ENCODE measurements around the gene ZNF79. TPM values are rescaled to one million over a fixed set of nuclear protein-coding genes. Genes with fewer than 3 reads are reported as not detected.

ZNF79 gene
- polyA plus RNA-seq, 1 donor: 5.7 TPM

GRCh38 chr9:127473501-127473900, 49.3 kb downstream of the ZNF79 start:
- no peak overlapping the region for H3K4me3 ChIP-seq (ENCODE audit: low read length)
- no CpG with 5 or more reads among the region's 10 CpGs for WGBS (ENCODE audit: insufficient coverage, low lambda C conversion rate)
- no peak overlapping the region for H3K27ac ChIP-seq (ENCODE audit: low read length)
- H3K4me1 ChIP-seq (ENCODE audit: control insufficient read depth, insufficient read depth, low read length): no peaks in the 10 kb centered on the region
- H3K9me3 ChIP-seq (ENCODE audit: control insufficient read depth, low read depth, low read length): no peaks in the 10 kb centered on the region
- H3K27me3 ChIP-seq (ENCODE audit: control insufficient read depth, insufficient read depth, low read length): no peaks in the 10 kb centered on the region
- peaks cover 28% of the 10 kb centered on the region for H3K36me3 ChIP-seq (ENCODE audit: control insufficient read depth, insufficient read depth, low read length)
- no peak for DNase-seq

- no peak overlapping the region for H3K4me3 ChIP-seq (ENCODE audit: low read length)
- no peaks in the 10 kb centered on the region for H3K27me3 ChIP-seq (ENCODE audit: control insufficient read depth, insufficient read depth, low read length)
- no peak overlapping the region for H3K27ac ChIP-seq (ENCODE audit: low read length)
- DNase-seq: no peak
- H3K4me1 ChIP-seq (ENCODE audit: control insufficient read depth, insufficient read depth, low read length): no peaks in the 10 kb centered on the region
- H3K36me3 ChIP-seq (ENCODE audit: control insufficient read depth, insufficient read depth, low read length): peaks cover 32% of the 10 kb centered on the region
- no peaks in the 10 kb centered on the region for H3K9me3 ChIP-seq (ENCODE audit: control insufficient read depth, low read depth, low read length)
- no CpG with 5 or more reads among the region's 4 CpGs for WGBS (ENCODE audit: insufficient coverage, low lambda C conversion rate)
Measured at GRCh38 chr9:127473932-127474331, 49.8 kb downstream of the ZNF79 start.

DNA sequence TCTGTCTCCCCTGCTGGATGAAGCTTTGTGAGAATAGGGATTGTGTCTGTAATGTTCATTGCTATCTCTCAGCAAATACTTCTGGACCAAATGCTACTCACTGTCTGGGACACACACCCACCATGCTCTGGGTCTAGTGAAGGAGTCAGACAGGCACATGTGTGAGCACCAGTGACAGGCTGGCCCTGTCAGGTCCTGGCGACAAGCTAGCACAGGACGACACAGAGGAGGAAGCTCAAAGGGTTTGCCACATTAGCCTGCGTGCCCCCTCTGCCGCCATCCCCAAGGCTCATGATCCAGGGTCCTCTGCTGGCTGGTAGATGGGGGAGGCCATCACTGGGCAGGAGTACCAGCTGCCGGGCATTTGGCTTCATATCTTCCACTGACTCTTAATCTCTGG, 50.4 kb downstream of the ZNF79 start:
- Histone ChIP-seq H3K36me3 (ENCODE audit: control insufficient read depth, insufficient read depth, low read length) (peaks cover 38% of the 10 kb centered on the region), H3K4me3 (ENCODE audit: low read length) (no peak overlapping the region), H3K9me3 (ENCODE audit: control insufficient read depth, low read depth, low read length) (no peaks in the 10 kb centered on the region), H3K27ac (ENCODE audit: low read length) (no peak overlapping the region), H3K27me3 (ENCODE audit: control insufficient read depth, insufficient read depth, low read length) (no peaks in the 10 kb centered on the region), H3K4me1 (ENCODE audit: control insufficient read depth, insufficient read depth, low read length) (no peaks in the 10 kb centered on the region)
- DNase-seq: no peak
- no CpG with 5 or more reads among the region's 5 CpGs for WGBS (ENCODE audit: insufficient coverage, low lambda C conversion rate)

DNA sequence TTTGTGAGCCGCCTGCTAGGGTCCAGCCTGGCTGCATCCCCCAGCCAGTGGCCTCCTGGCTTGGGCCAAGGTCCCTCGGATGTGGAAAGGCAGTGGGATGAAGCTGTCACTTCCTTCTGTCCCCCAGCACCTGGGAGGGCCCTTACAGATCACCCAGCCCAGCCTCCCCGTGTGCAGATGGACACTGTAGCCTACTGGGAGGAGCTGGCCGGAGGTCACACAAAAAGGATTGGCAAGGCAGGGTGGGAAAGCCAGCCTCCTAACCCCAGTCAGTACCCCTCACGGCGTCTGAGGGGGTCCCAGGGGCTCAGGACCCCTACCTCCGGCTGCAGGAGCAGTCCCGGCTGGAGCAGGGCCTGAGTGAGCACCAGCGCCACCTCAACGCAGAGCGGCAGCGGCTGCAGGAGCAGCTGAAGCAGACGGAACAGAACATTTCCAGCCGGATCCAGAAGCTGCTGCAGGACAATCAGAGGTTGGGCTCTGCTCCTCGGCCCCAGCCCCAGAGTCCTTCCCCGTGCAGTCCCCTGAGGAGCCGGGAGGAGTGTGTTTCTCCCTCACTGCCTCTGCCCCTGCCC, 55.4 kb downstream of the ZNF79 start:
- H3K9me3 ChIP-seq (ENCODE audit: control insufficient read depth, low read depth, low read length): no peaks in the 10 kb centered on the region
- no peaks in the 10 kb centered on the region for H3K4me1 ChIP-seq (ENCODE audit: control insufficient read depth, insufficient read depth, low read length)
- WGBS (ENCODE audit: insufficient coverage, low lambda C conversion rate): no CpG with 5 or more reads among the region's 17 CpGs
- no peak for DNase-seq
- peaks cover 54% of the 10 kb centered on the region for H3K36me3 ChIP-seq (ENCODE audit: control insufficient read depth, insufficient read depth, low read length)
- H3K27me3 ChIP-seq (ENCODE audit: control insufficient read depth, insufficient read depth, low read length): no peaks in the 10 kb centered on the region
- H3K27ac ChIP-seq (ENCODE audit: low read length): no peak overlapping the region
- H3K4me3 ChIP-seq (ENCODE audit: low read length): no peak overlapping the region

- no peak for DNase-seq
- Histone ChIP-seq H3K27ac (ENCODE audit: low read length) (no peak overlapping the region), H3K4me1 (ENCODE audit: control insufficient read depth, insufficient read depth, low read length) (no peaks in the 10 kb centered on the region), H3K27me3 (ENCODE audit: control insufficient read depth, insufficient read depth, low read length) (no peaks in the 10 kb centered on the region), H3K4me3 (ENCODE audit: low read length) (no peak overlapping the region), H3K36me3 (ENCODE audit: control insufficient read depth, insufficient read depth, low read length) (peaks cover 58% of the 10 kb centered on the region), H3K9me3 (ENCODE audit: control insufficient read depth, low read depth, low read length) (no peaks in the 10 kb centered on the region)
- no CpG with 5 or more reads among the region's 9 CpGs for WGBS (ENCODE audit: insufficient coverage, low lambda C conversion rate)
Measured at GRCh38 chr9:127482662-127483061, 58.5 kb downstream of the ZNF79 start.

GRCh38 chr9:127485995-127486394, 61.8 kb downstream of the ZNF79 start:
- Histone ChIP-seq H3K9me3 (ENCODE audit: control insufficient read depth, low read depth, low read length) (no peaks in the 10 kb centered on the region), H3K4me3 (ENCODE audit: low read length) (no peak overlapping the region), H3K36me3 (ENCODE audit: control insufficient read depth, insufficient read depth, low read length) (peaks cover 58% of the 10 kb centered on the region), H3K27ac (ENCODE audit: low read length) (no peak overlapping the region), H3K27me3 (ENCODE audit: control insufficient read depth, insufficient read depth, low read length) (no peaks in the 10 kb centered on the region), H3K4me1 (ENCODE audit: control insufficient read depth, insufficient read depth, low read length) (no peaks in the 10 kb centered on the region)
- DNase-seq: no peak
- WGBS (ENCODE audit: insufficient coverage, low lambda C conversion rate): no CpG with 5 or more reads among the region's 11 CpGs

DNA sequence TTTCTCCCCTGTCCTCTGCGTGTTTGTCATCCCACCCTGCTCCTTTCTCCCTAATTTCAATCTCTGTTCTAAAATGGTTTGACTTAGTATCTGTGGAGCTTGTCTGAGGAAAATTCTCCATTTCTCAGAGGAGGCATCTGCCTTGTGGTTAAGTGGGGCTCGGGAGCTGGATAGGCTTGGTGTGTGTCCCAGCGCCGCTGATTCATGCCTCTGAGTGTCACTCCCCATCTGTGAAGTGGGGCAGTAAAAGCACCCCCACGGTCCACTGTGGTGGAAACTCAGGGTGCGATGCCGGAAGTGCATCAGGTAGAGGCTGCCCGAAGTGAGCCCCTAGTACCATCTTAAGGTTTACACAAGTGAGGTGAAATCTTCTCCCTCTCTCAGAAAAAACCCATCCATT, 64.8 kb downstream of the ZNF79 start:
- no CpG with 5 or more reads among the region's 8 CpGs for WGBS (ENCODE audit: insufficient coverage, low lambda C conversion rate)
- Histone ChIP-seq H3K27ac (ENCODE audit: low read length) (no peak overlapping the region), H3K4me3 (ENCODE audit: low read length) (no peak overlapping the region), H3K27me3 (ENCODE audit: control insufficient read depth, insufficient read depth, low read length) (no peaks in the 10 kb centered on the region), H3K36me3 (ENCODE audit: control insufficient read depth, insufficient read depth, low read length) (peaks cover 66% of the 10 kb centered on the region), H3K4me1 (ENCODE audit: control insufficient read depth, insufficient read depth, low read length) (no peaks in the 10 kb centered on the region), H3K9me3 (ENCODE audit: control insufficient read depth, low read depth, low read length) (no peaks in the 10 kb centered on the region)
- DNase-seq: no peak

GRCh38 chr9:127489471-127490115, 65.4 kb downstream of the ZNF79 start:
- Histone ChIP-seq H3K9me3 (ENCODE audit: control insufficient read depth, low read depth, low read length) (no peaks in the 10 kb centered on the region), H3K27me3 (ENCODE audit: control insufficient read depth, insufficient read depth, low read length) (no peaks in the 10 kb centered on the region), H3K4me3 (ENCODE audit: low read length) (no peak overlapping the region), H3K4me1 (ENCODE audit: control insufficient read depth, insufficient read depth, low read length) (no peaks in the 10 kb centered on the region), H3K27ac (ENCODE audit: low read length) (no peak overlapping the region), H3K36me3 (ENCODE audit: control insufficient read depth, insufficient read depth, low read length) (peaks cover 70% of the 10 kb centered on the region)
- DNase-seq: no peak
- no CpG with 5 or more reads among the region's 22 CpGs for WGBS (ENCODE audit: insufficient coverage, low lambda C conversion rate)

DNA sequence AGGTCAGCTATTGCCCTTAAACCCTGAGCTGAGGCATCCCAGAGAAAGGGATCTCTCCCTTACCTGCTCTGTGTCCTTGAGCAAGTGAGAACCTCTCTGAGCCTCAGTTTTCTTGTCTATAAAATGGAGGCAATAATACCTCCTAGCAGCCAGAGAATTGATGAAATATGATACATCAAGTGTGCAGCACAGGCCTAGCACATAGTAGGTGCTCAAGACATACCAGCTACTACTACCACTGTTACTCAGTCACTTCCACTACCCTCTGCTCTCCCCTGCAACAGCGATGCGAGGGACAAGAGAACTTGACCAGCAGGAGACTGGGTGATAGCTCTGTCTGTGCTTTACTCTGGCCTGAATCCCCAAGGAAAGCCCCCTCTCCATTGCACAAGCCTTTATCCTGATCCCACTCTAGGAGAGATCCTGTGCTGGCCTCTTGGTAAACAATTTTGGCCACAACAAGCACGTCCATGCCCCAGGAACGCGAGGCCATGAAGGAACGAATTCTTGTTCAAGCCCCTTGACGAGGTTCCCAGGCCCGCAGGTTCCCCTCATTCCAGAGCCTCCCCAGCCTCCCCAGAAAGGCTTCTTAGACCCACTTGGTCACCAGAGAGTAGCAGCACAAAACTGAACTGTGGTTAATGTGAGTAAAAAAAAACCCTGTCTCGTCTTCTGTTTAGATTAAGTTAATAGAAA, 66.5 kb downstream of the ZNF79 start:
- H3K36me3 ChIP-seq (ENCODE audit: control insufficient read depth, insufficient read depth, low read length): peaks cover 67% of the 10 kb centered on the region

DNA sequence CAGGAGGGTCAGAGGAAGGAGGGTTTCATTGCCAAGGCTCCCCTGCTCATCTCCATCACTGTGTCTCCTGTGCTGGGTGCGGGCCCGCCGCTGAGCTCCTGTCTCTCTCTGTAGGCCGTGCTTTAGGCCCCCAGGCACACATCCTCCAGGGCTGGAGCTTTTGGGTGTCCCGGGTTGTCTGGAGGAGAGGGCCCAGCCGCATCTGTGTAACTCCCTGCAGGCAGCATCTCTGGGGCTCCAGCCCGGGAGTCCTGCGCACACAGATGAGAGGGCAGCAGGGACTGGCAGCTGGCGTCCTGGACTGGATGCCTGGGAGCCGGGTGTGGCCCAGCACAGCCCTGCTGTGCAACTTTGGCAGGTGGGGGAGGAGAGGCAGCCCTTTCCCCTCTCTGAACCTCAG, 67.3 kb downstream of the ZNF79 start:
- Histone ChIP-seq H3K36me3 (ENCODE audit: control insufficient read depth, insufficient read depth, low read length) (peaks cover 65% of the 10 kb centered on the region), H3K27ac (ENCODE audit: low read length) (no peak overlapping the region), H3K27me3 (ENCODE audit: control insufficient read depth, insufficient read depth, low read length) (no peaks in the 10 kb centered on the region), H3K4me3 (ENCODE audit: low read length) (no peak overlapping the region), H3K4me1 (ENCODE audit: control insufficient read depth, insufficient read depth, low read length) (peaks cover 5% of the 10 kb centered on the region), H3K9me3 (ENCODE audit: control insufficient read depth, low read depth, low read length) (no peaks in the 10 kb centered on the region)
- no peak for DNase-seq
- no CpG with 5 or more reads among the region's 10 CpGs for WGBS (ENCODE audit: insufficient coverage, low lambda C conversion rate)

More for the DNA sequence above, 66.5 kb downstream of the ZNF79 start:
- no CpG with 5 or more reads among the region's 9 CpGs for WGBS (ENCODE audit: insufficient coverage, low lambda C conversion rate)
- Histone ChIP-seq H3K27ac (ENCODE audit: low read length) (no peak overlapping the region), H3K4me1 (ENCODE audit: control insufficient read depth, insufficient read depth, low read length) (peaks cover 5% of the 10 kb centered on the region), H3K4me3 (ENCODE audit: low read length) (no peak overlapping the region), H3K27me3 (ENCODE audit: control insufficient read depth, insufficient read depth, low read length) (no peaks in the 10 kb centered on the region), H3K9me3 (ENCODE audit: control insufficient read depth, low read depth, low read length) (no peaks in the 10 kb centered on the region)
- DNase-seq: no peak

Data from large intestine (tissue), 3 donors.